ENCODE data around the gene DGKI. TPM values are rescaled to one million over a fixed set of nuclear protein-coding genes. Genes with fewer than 3 reads are reported as not detected.

The DGKI gene
- total RNA-seq, 4 donors from 2014 or later: 45.1 to 71.0 (median 48.7) TPM

DNA sequence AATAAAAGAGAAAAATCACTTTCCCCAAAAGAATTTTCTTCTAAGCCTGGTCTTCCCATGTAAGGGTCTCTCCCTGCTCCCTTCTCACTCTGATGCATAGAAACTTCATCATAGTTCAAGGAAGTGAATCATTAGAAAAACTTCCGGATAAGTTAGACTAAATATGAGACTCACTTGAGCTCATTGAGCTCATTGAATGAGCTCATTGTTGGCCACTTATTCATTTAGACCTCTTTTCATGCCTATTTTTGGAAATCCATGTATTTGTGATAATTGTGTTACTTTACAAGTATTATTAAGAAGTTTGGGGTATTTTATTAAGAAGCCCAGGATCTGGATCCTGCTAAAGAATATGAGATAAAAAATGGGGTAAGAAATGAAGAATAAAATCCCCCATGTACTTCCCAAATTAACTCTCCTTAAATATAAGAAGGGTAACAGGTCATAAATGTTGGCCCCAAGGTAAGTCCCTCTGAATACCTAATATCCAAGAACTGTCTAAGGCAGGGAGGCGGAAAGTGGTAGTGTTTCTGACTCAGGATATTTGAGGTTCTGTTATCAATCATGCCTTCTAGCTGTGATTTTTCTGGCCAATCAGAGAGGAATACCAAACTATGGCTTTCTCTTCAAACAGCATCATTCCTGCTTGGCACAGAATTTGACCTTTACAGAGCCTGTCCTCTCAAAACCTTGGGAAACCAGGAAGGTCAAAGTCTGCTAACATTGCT, 266.7 kb downstream of the DGKI start:
- peak overlapping the region; percentile 35 to 62 (median 47) for H3K27ac ChIP-seq
- no peaks in the 10 kb centered on the region for H3K27me3 ChIP-seq
- no peak for DNase-seq
- no peak for TF ChIP-seq POLR2A (IDR thresholded peaks at IDR 0.05)
- TF ChIP-seq, protein P1, sequence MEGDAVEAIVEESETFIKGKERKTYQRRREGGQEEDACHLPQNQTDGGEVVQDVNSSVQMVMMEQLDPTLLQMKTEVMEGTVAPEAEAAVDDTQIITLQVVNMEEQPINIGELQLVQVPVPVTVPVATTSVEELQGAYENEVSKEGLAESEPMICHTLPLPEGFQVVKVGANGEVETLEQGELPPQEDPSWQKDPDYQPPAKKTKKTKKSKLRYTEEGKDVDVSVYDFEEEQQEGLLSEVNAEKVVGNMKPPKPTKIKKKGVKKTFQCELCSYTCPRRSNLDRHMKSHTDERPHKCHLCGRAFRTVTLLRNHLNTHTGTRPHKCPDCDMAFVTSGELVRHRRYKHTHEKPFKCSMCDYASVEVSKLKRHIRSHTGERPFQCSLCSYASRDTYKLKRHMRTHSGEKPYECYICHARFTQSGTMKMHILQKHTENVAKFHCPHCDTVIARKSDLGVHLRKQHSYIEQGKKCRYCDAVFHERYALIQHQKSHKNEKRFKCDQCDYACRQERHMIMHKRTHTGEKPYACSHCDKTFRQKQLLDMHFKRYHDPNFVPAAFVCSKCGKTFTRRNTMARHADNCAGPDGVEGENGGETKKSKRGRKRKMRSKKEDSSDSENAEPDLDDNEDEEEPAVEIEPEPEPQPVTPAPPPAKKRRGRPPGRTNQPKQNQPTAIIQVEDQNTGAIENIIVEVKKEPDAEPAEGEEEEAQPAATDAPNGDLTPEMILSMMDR (IDR thresholded peaks at IDR 0.05): no peak
- 71 to 77% methylated on average over 2 of the region's 2 CpGs for WGBS, 2 donors
- H3K36me3 ChIP-seq: no peaks in the 10 kb centered on the region
- H3K9me3 ChIP-seq: no peaks in the 10 kb centered on the region
- no peak overlapping the region for H3K4me3 ChIP-seq (replicated peaks in 1 of 3)
- intact Hi-C loops (cut with DNase I): no loop called here
- H3K4me1 ChIP-seq: peaks cover 8 to 12% of the 10 kb centered on the region in 2 donors

DNA sequence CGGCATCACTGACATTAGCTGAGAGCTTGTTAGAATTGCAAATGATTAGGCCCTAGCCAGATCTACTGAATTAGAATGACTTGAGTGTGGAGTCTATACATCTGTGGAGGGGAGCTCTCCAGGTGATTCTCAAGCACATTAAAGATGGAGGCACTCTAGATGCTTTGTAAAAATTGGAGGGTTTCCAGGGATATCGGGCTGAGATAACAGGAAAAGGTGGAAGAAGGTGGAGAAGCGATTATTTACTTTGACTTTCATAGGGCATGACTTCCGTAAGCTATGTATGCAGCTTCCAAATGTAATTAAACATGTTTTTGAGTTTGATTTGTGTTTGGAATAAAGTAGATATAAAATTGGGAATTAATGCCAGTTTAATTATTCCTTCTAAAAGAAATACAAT, 268.2 kb downstream of the DGKI start:
- Histone ChIP-seq H3K9me3 (no peaks in the 10 kb centered on the region), H3K36me3 (no peaks in the 10 kb centered on the region), H3K4me3 (replicated peaks in 1 of 3) (no peak overlapping the region), H3K4me1 (peaks cover 8 to 12% of the 10 kb centered on the region in 2 donors), H3K27ac (no peak overlapping the region), H3K27me3 (no peaks in the 10 kb centered on the region)
- DNase-seq: no peak
- WGBS, 2 donors: 78 to 79% methylated on average over 4 of the region's 4 CpGs
- intact Hi-C loops (cut with DNase I): no loop called here
- no peak for TF ChIP-seq POLR2A (IDR thresholded peaks at IDR 0.05)
- TF ChIP-seq, protein P1 (IDR thresholded peaks at IDR 0.05): no peak

DNA sequence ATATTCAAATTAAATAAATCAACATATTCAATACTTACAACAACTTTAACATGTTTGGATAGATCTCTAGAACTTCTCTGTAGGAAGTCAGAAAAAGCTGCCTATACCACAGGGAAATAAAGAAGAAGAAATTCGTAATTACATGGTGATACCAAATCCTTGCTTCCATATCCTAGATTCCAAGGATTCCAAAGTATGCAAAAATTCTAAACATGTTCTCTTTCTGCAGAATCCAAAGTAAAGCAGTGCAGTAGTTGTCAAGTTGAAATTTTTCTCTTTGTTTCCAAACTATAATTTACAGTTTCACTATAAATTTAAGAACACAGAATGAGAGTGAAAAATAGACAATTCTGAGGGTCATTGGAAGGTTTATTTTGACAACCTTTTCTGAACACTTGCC, 269.6 kb downstream of the DGKI start:
- no peak for DNase-seq
- H3K4me1 ChIP-seq: peaks cover 8 to 12% of the 10 kb centered on the region in 2 donors
- no peaks in the 10 kb centered on the region for H3K27me3 ChIP-seq
- WGBS, 2 donors: 79 to 89% methylated on average over 1 of the region's 1 CpG
- no peaks in the 10 kb centered on the region for H3K9me3 ChIP-seq
- intact Hi-C loops (cut with DNase I): no loop called here
- no peak overlapping the region for H3K4me3 ChIP-seq (replicated peaks in 1 of 3)
- no peaks in the 10 kb centered on the region for H3K36me3 ChIP-seq
- TF ChIP-seq, protein P1 (IDR thresholded peaks at IDR 0.05): no peak
- TF ChIP-seq POLR2A (IDR thresholded peaks at IDR 0.05): no peak
- no peak overlapping the region for H3K27ac ChIP-seq

DNA sequence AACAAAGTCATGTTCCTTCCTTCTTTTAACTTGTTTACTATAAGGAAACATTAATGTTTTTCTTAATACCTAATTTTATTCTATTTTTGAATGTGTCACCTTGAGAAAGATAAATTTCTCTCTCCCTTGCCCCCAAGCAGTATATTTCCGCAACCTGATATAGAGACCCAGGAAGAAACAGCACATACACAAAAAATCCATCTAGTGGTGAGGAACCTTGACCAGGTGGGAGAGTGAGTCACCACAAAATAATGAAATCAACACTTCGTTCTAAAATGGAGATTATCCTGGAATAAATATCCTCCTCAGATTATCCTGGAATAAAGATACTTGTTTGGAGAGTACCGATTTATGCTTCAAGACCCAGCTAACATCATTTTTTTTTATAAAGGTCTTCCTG, 270.3 kb downstream of the DGKI start:
- no peak for DNase-seq
- Histone ChIP-seq H3K27me3 (no peaks in the 10 kb centered on the region), H3K27ac (no peak overlapping the region), H3K4me1 (peaks cover 8 to 12% of the 10 kb centered on the region in 2 donors), H3K4me3 (replicated peaks in 1 of 3) (no peak overlapping the region), H3K36me3 (no peaks in the 10 kb centered on the region), H3K9me3 (no peaks in the 10 kb centered on the region)
- 94 to 98% methylated on average over 3 of the region's 3 CpGs for WGBS, 2 donors
- intact Hi-C loops (cut with DNase I): no loop called here
- no peak for TF ChIP-seq POLR2A (IDR thresholded peaks at IDR 0.05)
- TF ChIP-seq, protein P1 (IDR thresholded peaks at IDR 0.05): no peak

DNA sequence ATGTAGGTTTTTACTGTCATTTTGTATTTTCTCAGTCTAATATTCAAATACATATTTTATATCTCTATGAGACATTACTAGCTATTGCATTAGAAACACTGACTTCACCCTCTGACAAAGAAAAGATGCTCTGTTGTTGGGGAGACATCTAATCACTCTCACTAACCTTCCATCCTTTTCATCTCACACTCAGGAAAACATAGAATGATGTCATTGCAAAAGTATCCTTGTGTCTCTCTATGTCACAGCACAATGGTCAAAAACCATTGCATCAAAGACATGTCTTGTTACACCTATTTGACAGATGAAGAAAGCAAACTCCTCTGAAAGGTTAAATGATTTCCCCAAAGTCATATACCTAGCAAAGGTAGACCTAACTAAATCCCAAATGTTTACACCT, 272.0 kb downstream of the DGKI start:
- no peaks in the 10 kb centered on the region for H3K9me3 ChIP-seq
- TF ChIP-seq, protein P1 (IDR thresholded peaks at IDR 0.05): no peak
- TF ChIP-seq POLR2A (IDR thresholded peaks at IDR 0.05): no peak
- intact Hi-C loops (cut with DNase I): no loop called here
- H3K27ac ChIP-seq: no peak overlapping the region
- peaks cover 0 to 2% of the 10 kb centered on the region in 2 donors for H3K36me3 ChIP-seq
- H3K27me3 ChIP-seq: no peaks in the 10 kb centered on the region
- peaks cover 3 to 4% of the 10 kb centered on the region in 2 donors for H3K4me1 ChIP-seq
- no peak for DNase-seq
- no peak overlapping the region for H3K4me3 ChIP-seq (replicated peaks in 1 of 3)

Data from thyroid gland (tissue), 4 donors.